Activated CD4-positive, alpha-beta T cell treated with anti-CD3 and anti-CD28 coated beads, Interleukin-2, amount 10 ng/mL, durations not matched to agents 24 days and 14 days (primary cell): Measurements from ENCODE around the gene CACNA1A. TPM values are rescaled to one million over a fixed set of nuclear protein-coding genes. Genes with fewer than 3 reads are reported as not detected.

Experiments
- DNase-seq: peaks from one replicate; pipeline ENCODE4 v3.0.0; 2022
- H3K27ac Mint-ChIP-seq: one replicate; pipeline ENCODE4 v1.8.0; 2022; ENCODE audit warnings: mild to moderate bottlenecking, mixed read lengths
- H3K27me3 Mint-ChIP-seq: one replicate; pipeline ENCODE4 v1.8.0; 2022; ENCODE audit warnings: mixed read lengths
- H3K36me3 Mint-ChIP-seq: one replicate; pipeline ENCODE4 v1.8.0; 2022; ENCODE audit warnings: low read depth, mild to moderate bottlenecking, mixed read lengths
- H3K4me1 Mint-ChIP-seq: one replicate; pipeline ENCODE4 v1.8.0; 2021; ENCODE audit warnings: mixed read lengths
- H3K4me3 Mint-ChIP-seq: one replicate; pipeline ENCODE4 v1.8.0; 2022; ENCODE audit warnings: mild to moderate bottlenecking, moderate library complexity, mixed read lengths
- H3K9me3 Mint-ChIP-seq: one replicate; pipeline ENCODE4 v1.8.0; 2021; ENCODE audit warnings: mixed read lengths
- intact Hi-C: fragments of 100-400 bp; cut with micrococcal nuclease; formaldehyde crosslinking; loops from one replicate; pipeline ENCODE4 v1.15.1; 2023
- total RNA-seq: library from RNA; stranded (reverse); gene quantifications from 2 replicates; pipeline ENCODE4 v1.2.3, GENCODE V29; 2022

Gene CACNA1A
- total RNA-seq, 1 donor from 2014 or later, result 0.28 TPM

DNA sequence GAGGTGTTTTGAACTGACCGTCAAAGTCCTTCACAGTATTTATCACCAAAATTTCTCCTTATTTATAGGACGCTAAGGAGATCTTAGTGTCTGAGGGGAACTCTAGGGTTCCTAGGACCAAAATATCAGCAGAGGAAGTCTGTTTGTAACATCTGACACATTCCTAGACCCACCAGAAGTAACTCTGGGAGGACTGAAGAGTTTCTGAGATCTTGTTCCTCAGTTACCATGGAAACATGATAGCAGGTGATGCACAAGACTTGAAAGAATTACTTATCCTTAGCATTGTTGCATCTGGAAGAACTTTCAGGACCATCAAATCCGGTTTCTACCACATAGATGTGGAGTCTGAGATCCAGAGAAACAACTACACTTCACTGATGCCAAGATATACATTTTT is 191.5 kb downstream of the CACNA1A start:
- Mint-ChIP-seq H3K27ac (no peak overlapping the region), H3K27me3 (peaks cover 7% of the 10 kb centered on the region), H3K9me3 (no peaks in the 10 kb centered on the region), H3K4me3 (no peak overlapping the region), H3K36me3 (no peaks in the 10 kb centered on the region), H3K4me1 (no peaks in the 10 kb centered on the region)
- no peak for DNase-seq
- intact Hi-C loops, result no loop called here

DNA sequence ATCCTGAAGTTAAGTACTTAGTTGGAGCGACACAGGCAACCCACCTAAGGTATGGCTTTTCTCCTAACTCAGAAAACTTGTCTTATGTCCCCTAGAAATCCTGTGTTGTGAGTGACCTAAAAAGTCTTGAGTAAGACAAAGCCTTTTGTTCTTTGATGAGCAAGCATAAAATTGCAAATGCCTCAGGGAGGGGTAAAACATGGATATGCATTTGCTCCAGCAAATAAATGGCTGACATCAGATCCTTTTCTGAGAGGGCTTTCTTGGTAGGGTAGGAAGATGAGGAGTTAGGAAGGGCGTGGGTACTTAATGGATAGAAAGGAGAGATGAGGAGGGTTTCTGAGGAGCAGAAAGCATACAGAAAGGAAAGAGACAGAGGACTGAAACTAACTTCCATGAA is 192.4 kb downstream of the CACNA1A start:
- Mint-ChIP-seq H3K27me3 (peaks cover 5% of the 10 kb centered on the region), H3K27ac (no peak overlapping the region), H3K36me3 (no peaks in the 10 kb centered on the region), H3K4me3 (no peak overlapping the region), H3K9me3 (no peaks in the 10 kb centered on the region), H3K4me1 (no peaks in the 10 kb centered on the region)
- DNase-seq, result no peak
- intact Hi-C loops, result no loop called here

DNA sequence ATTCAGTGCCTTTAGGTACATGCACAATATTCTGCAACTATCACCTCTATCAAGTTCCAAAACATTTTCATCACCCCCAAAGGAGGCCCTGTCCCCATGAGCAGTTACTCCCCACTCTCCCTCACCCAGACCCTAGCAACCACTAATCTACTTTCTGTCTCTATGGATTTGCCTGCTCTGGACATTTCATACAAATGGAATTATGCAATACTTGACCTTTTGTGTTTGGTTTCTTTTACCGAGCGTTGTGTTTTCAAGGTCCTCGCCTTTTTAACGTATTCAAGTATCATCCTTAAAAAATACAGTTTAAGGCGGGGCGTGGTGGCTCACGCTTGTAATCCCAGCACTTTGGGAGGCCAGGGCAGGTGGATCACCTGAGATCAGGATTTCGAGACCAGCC is 196.4 kb downstream of the CACNA1A start:
- Mint-ChIP-seq H3K4me1 (no peaks in the 10 kb centered on the region), H3K36me3 (no peaks in the 10 kb centered on the region), H3K27ac (no peak overlapping the region), H3K4me3 (no peak overlapping the region), H3K9me3 (no peaks in the 10 kb centered on the region), H3K27me3 (no peaks in the 10 kb centered on the region)
- DNase-seq, result no peak
- intact Hi-C loops, result no loop called here

DNA sequence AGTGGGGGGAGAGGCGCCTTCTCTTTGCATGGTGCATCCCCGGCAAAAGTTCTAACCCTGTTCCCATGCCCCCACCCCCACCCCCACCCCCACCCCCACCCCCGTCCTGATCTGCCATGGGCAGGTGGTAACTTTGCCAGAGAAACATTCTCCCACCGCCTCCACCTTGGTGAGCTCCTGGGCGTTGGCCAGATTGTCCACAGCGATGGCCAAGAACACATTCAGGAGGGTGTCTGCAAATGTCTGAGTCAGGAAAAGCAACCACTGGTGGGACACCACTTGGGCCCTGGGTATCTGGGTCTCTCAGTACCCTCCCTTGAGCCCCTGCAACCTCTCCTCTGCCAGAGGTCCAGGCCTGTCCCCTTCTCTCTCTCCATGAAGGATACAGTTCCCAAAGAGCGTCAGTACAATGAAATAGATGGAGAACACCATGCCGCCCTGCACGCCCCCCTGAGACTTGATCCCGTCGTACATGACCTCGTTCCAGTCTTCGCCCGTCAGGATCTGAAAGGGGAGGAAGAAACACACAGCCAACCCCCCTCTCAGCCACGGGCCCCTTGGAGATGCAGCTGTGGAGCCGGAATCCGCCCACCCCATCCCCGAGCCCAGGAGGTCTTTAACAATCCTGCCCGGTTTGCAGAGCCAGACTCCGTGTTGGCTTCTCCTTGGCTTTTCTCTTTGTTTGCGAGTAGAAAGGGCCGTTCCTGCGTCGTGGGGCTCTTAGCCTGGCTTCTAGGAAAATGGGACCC is 202.7 kb downstream of the CACNA1A start:
- H3K36me3 Mint-ChIP-seq, result no peaks in the 10 kb centered on the region
- DNase-seq, result no peak
- H3K27ac Mint-ChIP-seq, result no peak overlapping the region
- no peaks in the 10 kb centered on the region for H3K4me1 Mint-ChIP-seq
- no peaks in the 10 kb centered on the region for H3K9me3 Mint-ChIP-seq
- intact Hi-C loops, result no loop called here
- H3K27me3 Mint-ChIP-seq, result peaks cover 17% of the 10 kb centered on the region
- no peak overlapping the region for H3K4me3 Mint-ChIP-seq

DNA sequence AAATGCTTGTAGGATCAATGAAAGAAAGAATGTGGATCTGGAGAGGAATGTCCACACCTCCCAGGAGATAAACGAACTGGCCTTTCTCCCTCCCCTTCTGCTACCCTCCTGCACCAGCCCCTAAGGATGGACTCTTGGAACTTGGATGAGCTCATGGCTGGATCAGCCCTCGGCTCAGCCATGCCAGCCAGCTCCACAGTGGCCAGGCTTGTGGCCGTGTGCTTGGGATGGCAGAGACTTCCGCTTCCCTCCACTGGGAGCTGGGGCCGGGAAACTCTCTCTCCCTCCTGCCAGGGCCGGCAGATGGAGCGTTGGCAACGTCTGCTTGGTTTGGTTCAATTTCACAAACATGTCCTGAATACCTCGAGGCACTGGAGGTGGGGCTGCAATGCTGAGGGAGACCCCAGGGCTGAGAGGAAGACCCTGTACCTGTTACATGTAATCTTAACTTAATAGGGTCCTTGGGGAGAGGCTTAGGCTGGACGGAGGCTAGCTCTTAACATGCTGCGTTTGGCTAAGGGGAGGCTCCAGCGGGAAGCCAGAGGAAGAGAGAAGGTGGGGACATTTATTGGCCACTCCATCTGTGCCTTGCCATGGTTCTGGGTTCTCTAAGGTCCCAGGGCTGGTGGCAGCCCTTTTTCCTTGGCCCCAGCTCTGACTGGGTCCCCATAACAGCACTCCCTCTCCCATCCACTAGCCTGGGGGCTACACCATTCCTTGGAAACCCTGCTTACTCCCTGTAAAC is 203.6 kb downstream of the CACNA1A start:
- H3K27me3 Mint-ChIP-seq, result peaks cover 17% of the 10 kb centered on the region
- no peak overlapping the region for H3K27ac Mint-ChIP-seq
- H3K9me3 Mint-ChIP-seq, result no peaks in the 10 kb centered on the region
- no peak overlapping the region for H3K4me3 Mint-ChIP-seq
- intact Hi-C loops, result no loop called here
- H3K4me1 Mint-ChIP-seq, result no peaks in the 10 kb centered on the region
- DNase-seq, result no peak
- no peaks in the 10 kb centered on the region for H3K36me3 Mint-ChIP-seq

DNA sequence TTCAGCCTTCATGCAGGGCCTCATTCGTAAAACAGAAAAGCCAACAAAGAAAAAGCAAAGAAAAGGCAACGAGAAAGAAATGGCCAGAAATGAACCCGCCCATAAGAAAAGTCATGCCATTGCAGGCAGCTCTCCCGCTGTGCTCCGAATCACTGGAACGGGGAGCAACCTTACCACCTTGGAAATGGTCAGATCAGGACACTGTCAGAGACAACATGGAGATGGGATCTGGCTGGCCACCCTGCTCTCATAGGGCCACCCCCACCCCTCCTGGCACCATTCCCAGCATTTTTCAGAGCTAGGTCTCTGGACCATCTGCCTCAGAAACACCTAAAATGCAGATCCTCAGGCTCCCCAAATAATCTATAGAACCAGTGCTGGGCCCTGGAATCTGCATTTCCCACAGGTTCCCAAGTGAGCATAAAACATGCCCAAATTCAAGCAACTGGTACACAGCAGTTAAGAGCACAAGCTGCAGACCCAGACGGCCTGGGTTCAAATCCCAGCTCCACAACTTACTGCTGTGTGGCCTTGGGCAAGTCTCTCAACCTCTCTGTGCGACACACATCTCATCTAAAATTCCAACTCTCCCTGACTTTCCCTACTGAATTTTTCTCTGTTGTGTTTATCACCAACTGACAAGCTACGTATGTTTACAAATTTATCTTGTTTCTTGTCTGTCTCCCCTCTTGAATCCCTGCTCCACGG is 204.5 kb downstream of the CACNA1A start:
- Mint-ChIP-seq H3K27ac (no peak overlapping the region), H3K4me1 (no peaks in the 10 kb centered on the region), H3K27me3 (peaks cover 17% of the 10 kb centered on the region), H3K36me3 (no peaks in the 10 kb centered on the region), H3K9me3 (no peaks in the 10 kb centered on the region), H3K4me3 (no peak overlapping the region)
- DNase-seq, result no peak
- intact Hi-C loops, result no loop called here

DNA sequence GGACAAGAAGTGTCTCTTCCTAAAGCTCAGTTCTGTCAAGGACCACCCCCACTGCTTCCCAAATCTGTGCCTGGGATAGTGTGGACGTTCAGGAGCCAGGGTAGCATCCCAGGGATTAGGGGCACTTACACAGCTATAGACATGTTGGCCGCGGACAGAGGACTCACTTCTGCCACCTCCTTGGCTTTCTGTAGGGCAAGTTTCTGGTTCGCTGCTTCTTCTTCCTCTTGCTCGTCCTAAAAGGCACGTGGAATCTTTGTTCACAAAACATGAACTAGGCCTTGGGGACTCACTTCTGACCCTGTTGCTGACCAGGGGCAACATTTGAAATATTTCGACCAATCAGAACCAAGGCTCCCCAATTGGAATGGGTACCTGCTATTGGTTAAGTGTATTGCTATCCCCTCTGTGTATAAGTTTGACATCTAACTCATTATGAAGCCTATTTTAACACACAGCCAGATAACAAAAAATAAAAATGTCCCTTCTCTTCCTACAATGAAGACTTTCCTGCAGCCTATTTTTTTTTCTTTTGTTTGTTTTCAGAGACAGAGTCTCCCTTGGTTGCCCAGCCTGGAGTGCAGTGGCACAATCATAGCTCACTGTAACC is 205.8 kb downstream of the CACNA1A start:
- no peak for DNase-seq
- Mint-ChIP-seq H3K27ac (no peak overlapping the region), H3K4me3 (no peak overlapping the region), H3K27me3 (peaks cover 17% of the 10 kb centered on the region), H3K36me3 (no peaks in the 10 kb centered on the region), H3K4me1 (no peaks in the 10 kb centered on the region), H3K9me3 (no peaks in the 10 kb centered on the region)
- intact Hi-C loops, result no loop called here

DNA sequence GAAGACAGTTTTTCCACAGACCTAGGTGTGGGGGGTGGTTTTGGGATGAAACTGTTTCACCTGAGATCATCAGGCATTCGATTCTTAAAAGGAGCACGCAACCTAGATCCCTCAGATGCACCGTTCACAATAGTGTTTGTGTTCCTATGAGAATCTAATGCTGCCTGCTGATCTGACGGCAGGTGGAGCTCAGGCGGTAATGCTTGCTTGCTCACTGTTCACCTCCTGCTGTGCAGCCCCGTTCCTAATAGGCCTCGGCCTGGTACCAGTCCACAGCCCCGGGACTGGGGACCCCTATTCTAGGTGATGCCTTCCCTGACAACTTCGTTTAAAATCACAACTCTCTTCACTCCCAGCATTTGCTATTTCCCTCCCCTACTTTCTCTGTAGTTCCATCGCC is 206.4 kb downstream of the CACNA1A start:
- Mint-ChIP-seq H3K9me3 (no peaks in the 10 kb centered on the region), H3K36me3 (no peaks in the 10 kb centered on the region), H3K4me3 (no peak overlapping the region), H3K27me3 (peaks cover 17% of the 10 kb centered on the region), H3K27ac (no peak overlapping the region), H3K4me1 (no peaks in the 10 kb centered on the region)
- DNase-seq, result no peak
- intact Hi-C loops, result no loop called here

DNA sequence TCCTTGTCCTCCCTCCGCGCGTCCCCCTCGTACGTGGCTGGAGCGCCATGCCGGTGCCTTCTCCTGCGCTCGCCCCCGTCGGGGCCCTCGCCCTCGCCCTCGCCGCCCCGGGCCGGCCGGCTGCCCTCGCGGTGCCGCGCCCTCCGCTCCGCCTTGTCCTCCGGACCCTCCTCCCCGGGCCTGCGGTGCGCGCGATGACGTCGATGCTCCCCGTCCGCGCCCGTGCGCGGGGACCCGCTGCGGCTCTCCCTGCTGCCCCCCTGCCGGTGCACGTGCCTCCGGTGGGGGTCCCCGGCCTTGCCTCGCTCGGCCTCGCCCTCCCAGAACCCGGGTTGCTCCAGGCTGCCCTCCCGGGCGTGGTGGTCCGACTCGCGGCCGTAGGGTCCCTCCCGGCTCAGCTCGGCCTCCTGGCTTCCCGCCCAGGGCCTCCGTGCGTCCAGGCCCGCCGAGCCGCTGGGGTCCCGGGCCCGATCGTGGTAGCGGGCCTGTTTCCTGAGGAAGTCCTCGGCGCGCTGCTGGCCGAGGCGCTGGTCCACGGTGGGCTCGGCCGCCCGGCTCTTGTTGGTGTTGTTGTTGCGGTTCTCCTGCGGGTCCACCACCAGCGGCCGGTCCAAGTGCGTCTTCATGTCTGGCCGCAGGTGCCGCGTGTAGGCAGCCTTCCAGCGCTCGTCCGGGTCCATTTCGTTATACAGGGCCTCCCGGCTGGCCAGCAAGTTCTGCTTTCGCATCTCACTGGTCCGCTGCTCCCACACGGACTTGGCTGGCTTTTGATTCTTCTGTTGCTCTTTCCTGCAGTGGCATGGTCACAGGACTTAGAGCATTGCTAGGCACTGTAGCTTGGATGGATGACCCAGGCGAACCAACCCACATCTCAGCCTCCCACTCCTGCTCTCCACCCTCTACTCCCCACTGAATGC is 207.5 kb downstream of the CACNA1A start:
- no peak for DNase-seq
- Mint-ChIP-seq H3K27ac (no peak overlapping the region), H3K27me3 (peaks cover 17% of the 10 kb centered on the region), H3K4me1 (no peaks in the 10 kb centered on the region), H3K4me3 (no peak overlapping the region), H3K36me3 (no peaks in the 10 kb centered on the region), H3K9me3 (no peaks in the 10 kb centered on the region)
- intact Hi-C loops, result no loop called here

DNA sequence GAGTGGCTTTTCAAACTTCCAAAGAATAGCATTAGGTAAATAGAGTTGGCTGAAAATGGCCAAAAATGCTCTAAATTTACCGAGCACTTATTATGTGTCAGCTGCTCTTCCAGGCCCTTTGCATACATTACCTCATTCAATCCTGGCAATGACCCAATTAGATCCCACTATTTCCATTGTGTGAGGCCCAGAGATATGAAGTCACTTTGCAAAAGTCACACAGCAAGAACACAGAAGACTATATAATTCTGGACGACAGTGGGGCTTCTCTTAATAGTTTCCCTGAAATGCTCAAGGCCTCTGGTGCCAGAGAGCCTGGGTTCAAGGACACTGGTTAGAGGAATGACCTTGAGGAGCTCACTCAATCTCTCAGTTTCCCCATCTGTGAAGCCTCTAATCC is 209.3 kb downstream of the CACNA1A start:
- intact Hi-C loops, result no loop called here
- Mint-ChIP-seq H3K27ac (no peak overlapping the region), H3K9me3 (no peaks in the 10 kb centered on the region), H3K4me1 (no peaks in the 10 kb centered on the region), H3K4me3 (no peak overlapping the region), H3K36me3 (no peaks in the 10 kb centered on the region), H3K27me3 (peaks cover 17% of the 10 kb centered on the region)
- DNase-seq, result no peak

DNA sequence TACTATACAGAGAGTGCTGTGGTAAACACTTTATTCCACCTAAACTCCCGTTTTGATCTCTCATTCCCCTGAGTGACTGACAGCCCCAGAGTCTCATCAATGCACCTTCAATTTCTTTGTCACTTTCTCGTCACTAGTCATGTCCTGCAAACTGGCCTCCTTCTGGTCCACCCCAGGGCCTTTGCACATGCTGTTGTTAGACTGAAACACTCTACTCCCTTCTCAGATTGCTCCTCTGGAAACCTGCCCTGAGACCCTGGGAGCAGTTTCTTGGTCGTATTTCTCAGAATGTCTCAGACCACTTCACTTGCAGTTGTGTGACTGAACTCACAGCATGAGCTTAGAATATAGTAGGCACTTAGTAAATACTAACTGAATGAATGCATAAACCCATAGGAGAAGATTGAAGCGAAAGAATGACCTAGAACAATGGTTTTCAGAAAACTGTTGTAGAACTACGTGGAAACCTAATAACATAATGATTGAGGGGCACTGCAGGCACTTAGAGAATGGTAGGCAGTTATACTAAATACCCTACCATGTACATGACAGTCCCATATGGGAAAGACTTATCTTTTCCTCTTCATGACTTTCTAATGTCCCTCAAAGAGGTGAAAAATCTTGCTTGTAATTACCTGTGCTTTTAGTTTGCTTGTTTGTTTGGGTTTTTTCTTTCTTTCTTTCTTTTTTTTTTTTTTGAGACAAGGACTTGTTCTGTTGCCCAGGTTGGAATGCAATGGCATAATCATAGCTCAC is 211.3 kb downstream of the CACNA1A start:
- Mint-ChIP-seq H3K27me3 (peaks cover 9% of the 10 kb centered on the region), H3K4me3 (no peak overlapping the region), H3K27ac (no peak overlapping the region), H3K9me3 (no peaks in the 10 kb centered on the region), H3K36me3 (no peaks in the 10 kb centered on the region), H3K4me1 (no peaks in the 10 kb centered on the region)
- DNase-seq, result no peak
- intact Hi-C loops, result no loop called here

DNA sequence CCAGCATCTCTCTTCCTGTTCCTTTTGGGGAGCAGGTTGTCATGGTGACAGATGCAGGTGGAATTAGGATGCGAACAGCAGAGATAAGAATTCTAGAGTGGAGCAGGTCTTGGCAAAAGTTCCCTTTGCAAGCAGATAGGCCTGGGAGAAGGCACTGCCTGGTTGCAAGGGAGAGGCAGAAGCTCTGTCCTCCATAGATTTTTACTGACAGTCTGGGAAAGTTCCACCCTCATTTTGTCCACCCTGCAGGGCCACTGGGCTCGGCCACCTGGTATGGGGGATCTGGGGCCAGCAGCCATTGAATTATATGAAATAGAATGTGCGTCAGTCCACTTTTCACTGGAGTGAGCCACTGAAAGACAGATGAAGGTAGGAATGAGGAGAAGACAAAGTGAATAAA is 214.4 kb downstream of the CACNA1A start:
- Mint-ChIP-seq H3K4me3 (no peak overlapping the region), H3K9me3 (no peaks in the 10 kb centered on the region), H3K27ac (no peak overlapping the region), H3K36me3 (no peaks in the 10 kb centered on the region), H3K27me3 (no peaks in the 10 kb centered on the region), H3K4me1 (no peaks in the 10 kb centered on the region)
- no peak for DNase-seq
- intact Hi-C loops, result no loop called here

DNA sequence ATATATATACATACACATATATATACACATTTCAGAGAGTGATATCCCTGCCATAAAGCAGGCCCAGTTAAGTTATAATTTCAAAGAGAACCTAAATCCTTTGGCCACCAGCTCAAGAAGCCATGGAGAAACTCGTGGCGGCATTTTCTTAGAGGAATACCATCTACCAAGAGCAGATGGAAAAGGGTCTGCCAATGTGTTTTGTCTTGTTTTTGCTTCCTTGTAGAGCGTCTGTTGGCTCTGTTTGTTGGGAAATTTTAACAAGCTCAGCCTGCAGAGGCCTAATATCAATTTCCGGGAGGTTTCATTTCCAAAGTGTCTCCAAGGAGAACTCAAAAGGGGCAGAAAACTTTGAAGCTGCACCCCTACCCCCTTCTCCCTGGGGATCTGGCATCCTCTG is 215.5 kb downstream of the CACNA1A start:
- Mint-ChIP-seq H3K27ac (no peak overlapping the region), H3K27me3 (no peaks in the 10 kb centered on the region), H3K36me3 (no peaks in the 10 kb centered on the region), H3K4me1 (no peaks in the 10 kb centered on the region), H3K9me3 (no peaks in the 10 kb centered on the region), H3K4me3 (no peak overlapping the region)
- no peak for DNase-seq
- intact Hi-C loops, result no loop called here
